Measurements from ENCODE around the gene NCAM1.

DNA sequence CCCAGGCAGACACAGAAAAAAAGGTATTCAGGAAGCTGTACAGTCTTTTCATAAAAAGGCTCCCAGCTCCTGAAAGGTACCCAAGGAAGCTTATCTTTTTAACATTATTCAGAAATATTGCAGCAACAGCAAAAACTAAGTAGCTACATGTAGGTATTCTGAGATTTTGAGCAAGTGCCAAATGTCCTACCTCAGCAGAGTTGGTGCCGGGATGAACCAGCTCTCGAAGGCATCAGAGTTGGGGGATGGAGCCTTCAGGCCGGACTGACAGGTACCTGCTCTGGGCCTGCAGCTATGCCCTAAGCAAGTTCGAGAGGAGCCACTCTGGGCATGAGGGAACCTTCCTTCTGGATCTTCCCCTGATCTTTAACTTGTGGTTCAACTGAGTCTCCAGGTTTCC, 276.0 kb downstream of the NCAM1 start:
- TF ChIP-seq, protein P1, sequence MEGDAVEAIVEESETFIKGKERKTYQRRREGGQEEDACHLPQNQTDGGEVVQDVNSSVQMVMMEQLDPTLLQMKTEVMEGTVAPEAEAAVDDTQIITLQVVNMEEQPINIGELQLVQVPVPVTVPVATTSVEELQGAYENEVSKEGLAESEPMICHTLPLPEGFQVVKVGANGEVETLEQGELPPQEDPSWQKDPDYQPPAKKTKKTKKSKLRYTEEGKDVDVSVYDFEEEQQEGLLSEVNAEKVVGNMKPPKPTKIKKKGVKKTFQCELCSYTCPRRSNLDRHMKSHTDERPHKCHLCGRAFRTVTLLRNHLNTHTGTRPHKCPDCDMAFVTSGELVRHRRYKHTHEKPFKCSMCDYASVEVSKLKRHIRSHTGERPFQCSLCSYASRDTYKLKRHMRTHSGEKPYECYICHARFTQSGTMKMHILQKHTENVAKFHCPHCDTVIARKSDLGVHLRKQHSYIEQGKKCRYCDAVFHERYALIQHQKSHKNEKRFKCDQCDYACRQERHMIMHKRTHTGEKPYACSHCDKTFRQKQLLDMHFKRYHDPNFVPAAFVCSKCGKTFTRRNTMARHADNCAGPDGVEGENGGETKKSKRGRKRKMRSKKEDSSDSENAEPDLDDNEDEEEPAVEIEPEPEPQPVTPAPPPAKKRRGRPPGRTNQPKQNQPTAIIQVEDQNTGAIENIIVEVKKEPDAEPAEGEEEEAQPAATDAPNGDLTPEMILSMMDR (conservative IDR thresholded peaks at IDR 0.05; ENCODE audit: low read depth, low read length), result no peak
- TF ChIP-seq EZH2 (IDR thresholded peaks at IDR 0.05; ENCODE audit: low read length, unreplicated experiment), result no peak
- no peak for TF ChIP-seq EZH2phosphoT487 (IDR thresholded peaks at IDR 0.05; ENCODE audit: borderline replicate concordance, low read length)

All from PC-3 (cell line).